Adipocyte (in vitro differentiated cells): ENCODE data around the gene HES7.
A peak's percentile ranks its signal among the peaks of the same experiment; 100 is the strongest.

Experiments used
- DNase-seq: peaks from one replicate; pipeline ENCODE4 v3.0.0-alpha.2; 2015; ENCODE audit warnings: low read depth
- H3K27me3 ChIP-seq: replicated peaks from 2 replicates; pipeline ENCODE4 v1.7.0; 2013; ENCODE audit warnings: mild to moderate bottlenecking, low read length, moderate library complexity; ENCODE audit not compliant: control insufficient read depth, insufficient read depth
- H3K36me3 ChIP-seq: 2 replicates; pipeline ENCODE4 v1.7.0; 2013; ENCODE audit warnings: low read length, mild to moderate bottlenecking, moderate library complexity; ENCODE audit not compliant: control insufficient read depth, insufficient read depth, severe bottlenecking
- H3K4me1 ChIP-seq: 2 replicates; pipeline ENCODE4 v1.7.0; 2013; ENCODE audit warnings: mild to moderate bottlenecking, low read length, moderate library complexity; ENCODE audit not compliant: control insufficient read depth, insufficient read depth
- H3K4me3 ChIP-seq: 2 replicates; pipeline ENCODE4 v1.7.0; 2013; ENCODE audit warnings: mild to moderate bottlenecking, low read length, moderate library complexity
- H3K9ac ChIP-seq: 2 replicates; pipeline ENCODE4 v1.7.0; 2013; ENCODE audit warnings: mild to moderate bottlenecking, low read length, moderate library complexity
- H3K9me3 ChIP-seq: 2 replicates; pipeline ENCODE4 v1.7.0; 2013; ENCODE audit warnings: mild to moderate bottlenecking, low read length, moderate library complexity; ENCODE audit not compliant: control insufficient read depth

The HES7 gene

GRCh38 chr17:8153957-8154607, 30.2 kb upstream of the HES7 start:
- H3K9ac ChIP-seq: peak overlapping the region; percentile 99
- H3K4me1 ChIP-seq: peaks cover 38% of the 10 kb centered on the region
- H3K4me3 ChIP-seq: peak overlapping the region; percentile 93
- peaks cover 18% of the 10 kb centered on the region for H3K36me3 ChIP-seq
- no peaks in the 10 kb centered on the region for H3K9me3 ChIP-seq
- H3K27me3 ChIP-seq: no peaks in the 10 kb centered on the region
- peak; percentile 100 for DNase-seq

GRCh38 chr17:8153525-8153956, 29.6 kb upstream of the HES7 start:
- Histone ChIP-seq H3K36me3 (peaks cover 23% of the 10 kb centered on the region), H3K9me3 (no peaks in the 10 kb centered on the region), H3K27me3 (no peaks in the 10 kb centered on the region), H3K9ac (peak overlapping the region; percentile 97), H3K4me3 (peak overlapping the region; percentile 93), H3K4me1 (peaks cover 37% of the 10 kb centered on the region)
- peak; percentile 91 for DNase-seq

DNA sequence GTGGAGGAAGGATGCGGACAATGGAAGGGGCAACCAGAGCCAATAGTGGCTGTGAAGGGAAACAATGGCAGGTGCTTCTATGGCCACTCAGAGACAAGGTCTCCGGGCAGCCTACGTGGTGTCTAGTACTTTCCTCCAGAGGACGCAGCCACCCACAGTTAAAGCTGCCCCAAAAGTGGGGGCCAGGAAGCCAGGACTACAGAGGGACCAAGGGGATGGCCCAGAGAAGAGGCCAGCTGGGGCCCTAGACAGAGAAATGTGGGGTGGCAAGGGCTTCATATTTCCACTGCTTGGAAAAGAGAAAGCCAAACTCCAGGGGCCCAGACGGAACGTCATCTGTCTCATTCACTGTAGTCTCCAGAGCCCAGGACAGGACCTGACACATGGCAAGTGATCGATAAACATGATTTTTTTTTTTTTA, 29.1 kb upstream of the HES7 start:
- H3K36me3 ChIP-seq: peaks cover 28% of the 10 kb centered on the region
- H3K9me3 ChIP-seq: no peaks in the 10 kb centered on the region
- peaks cover 34% of the 10 kb centered on the region for H3K4me1 ChIP-seq
- peak overlapping the region; percentile 93 for H3K4me3 ChIP-seq
- no peaks in the 10 kb centered on the region for H3K27me3 ChIP-seq
- H3K9ac ChIP-seq: peak overlapping the region; percentile 97
- DNase-seq: peak; percentile 45

DNA sequence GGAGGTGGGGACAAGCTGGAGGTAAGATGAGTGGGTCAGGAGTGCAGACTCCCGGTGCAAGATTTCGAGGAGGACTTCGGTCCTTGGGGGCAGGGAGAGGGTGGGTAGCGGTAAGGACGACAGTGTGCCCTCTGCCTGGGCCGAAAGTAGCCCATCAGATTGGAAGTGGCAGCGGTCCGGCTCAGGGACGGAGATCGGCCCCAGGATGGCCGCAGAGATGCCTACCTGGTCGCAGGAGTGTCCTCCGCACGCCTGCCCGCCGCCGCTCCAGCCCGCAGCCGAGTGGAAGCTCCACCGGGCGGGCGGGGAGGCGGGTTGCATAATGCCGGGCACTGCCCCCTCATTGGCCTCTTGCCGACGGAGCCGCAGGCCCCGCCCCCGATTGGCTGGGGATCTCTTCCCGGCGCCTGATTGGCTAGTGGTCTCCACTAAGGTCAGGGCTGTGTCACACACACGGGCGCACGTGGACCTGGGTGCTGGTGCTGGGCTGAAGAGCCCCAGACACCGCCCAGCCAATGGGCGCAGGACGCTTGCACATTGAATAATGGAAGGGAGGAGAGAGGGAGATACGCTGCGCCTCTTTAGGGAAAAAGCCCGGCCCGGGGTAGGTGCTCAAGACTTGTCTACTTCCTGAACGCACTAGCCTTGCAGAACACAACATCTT, 28.3 kb upstream of the HES7 start, which contains the start of gene PER1:
PER1 (minus strand) TSS at position 293 of the 664 bp plus-strand sequence. CDS start 1,698 bp downstream, outside the sequence.
- Histone ChIP-seq H3K9me3 (no peaks in the 10 kb centered on the region), H3K27me3 (no peaks in the 10 kb centered on the region), H3K36me3 (peaks cover 36% of the 10 kb centered on the region), H3K4me1 (peaks cover 34% of the 10 kb centered on the region), H3K9ac (peak within 1 kb of the TSS; percentile 97), H3K4me3 (peak within 1 kb of the TSS; percentile 93)
- peak; percentile 97 for DNase-seq

DNA sequence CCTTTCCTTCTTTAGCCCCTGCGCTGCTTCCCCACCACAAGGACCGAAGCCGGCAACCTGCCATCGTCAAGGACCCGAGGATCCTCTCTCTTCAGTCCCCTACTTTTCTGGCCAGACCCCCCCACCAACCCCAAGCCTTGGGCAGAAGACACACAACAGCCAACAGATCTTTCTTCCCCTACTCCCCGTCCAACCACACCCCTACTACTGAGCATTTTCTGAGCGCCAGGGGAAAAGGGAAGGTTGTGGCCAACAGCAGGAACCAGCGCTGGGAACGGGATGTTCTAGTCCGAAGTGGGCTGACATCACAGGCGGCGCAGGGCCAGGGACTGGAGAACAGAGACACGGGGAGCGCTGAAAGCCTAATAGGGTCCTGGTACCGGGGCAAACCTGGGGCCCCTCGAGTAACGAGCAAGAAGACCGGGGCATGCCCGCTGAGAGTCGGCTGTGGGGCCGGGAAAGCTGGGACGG, 27.8 kb upstream of the HES7 start:
- peak; percentile 90 for DNase-seq

DNA sequence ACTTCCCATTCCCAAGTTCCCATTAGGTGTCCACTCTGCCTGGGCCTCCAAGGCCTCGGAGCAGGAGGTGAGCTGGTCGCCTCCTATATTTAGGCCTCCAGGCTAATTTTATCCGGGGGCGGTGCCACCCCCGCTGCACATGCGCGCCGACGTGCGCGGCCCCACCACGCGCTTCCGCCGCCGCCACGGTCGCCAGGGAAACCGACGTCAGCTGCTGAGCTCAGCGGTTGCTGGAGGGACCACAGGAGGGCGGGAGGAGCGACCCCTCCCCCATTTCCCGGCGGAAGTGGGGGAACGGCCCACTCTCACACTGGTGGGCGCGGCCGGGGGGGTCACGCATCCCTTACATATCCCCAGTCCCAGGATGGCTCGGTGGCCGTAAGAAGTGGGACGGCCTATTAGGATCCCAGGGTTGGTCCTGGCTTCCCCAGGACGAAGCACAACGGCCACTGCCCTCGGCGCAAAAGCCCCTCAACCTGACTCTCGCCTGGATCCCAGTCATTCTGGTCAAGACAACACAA, 27.3 kb upstream of the HES7 start:
- H3K9me3 ChIP-seq: no peaks in the 10 kb centered on the region
- H3K4me1 ChIP-seq: peaks cover 29% of the 10 kb centered on the region
- no peaks in the 10 kb centered on the region for H3K27me3 ChIP-seq
- H3K9ac ChIP-seq: peak overlapping the region; percentile 97
- peak overlapping the region; percentile 93 for H3K4me3 ChIP-seq
- H3K36me3 ChIP-seq: peaks cover 47% of the 10 kb centered on the region
- peak; percentile 93 for DNase-seq

More for the DNA sequence above, 27.8 kb upstream of the HES7 start:
- Histone ChIP-seq H3K9ac (peak overlapping the region; percentile 97), H3K36me3 (peaks cover 42% of the 10 kb centered on the region), H3K4me3 (peak overlapping the region; percentile 93), H3K27me3 (no peaks in the 10 kb centered on the region), H3K4me1 (peaks cover 29% of the 10 kb centered on the region), H3K9me3 (no peaks in the 10 kb centered on the region)

GRCh38 chr17:8150194-8151119, 26.6 kb upstream of the HES7 start:
- peaks cover 29% of the 10 kb centered on the region for H3K4me1 ChIP-seq
- H3K36me3 ChIP-seq: peaks cover 54% of the 10 kb centered on the region
- H3K27me3 ChIP-seq: no peaks in the 10 kb centered on the region
- peak overlapping the region; percentile 93 for H3K4me3 ChIP-seq
- DNase-seq: no peak
- peak overlapping the region; percentile 97 for H3K9ac ChIP-seq
- H3K9me3 ChIP-seq: no peaks in the 10 kb centered on the region

DNA sequence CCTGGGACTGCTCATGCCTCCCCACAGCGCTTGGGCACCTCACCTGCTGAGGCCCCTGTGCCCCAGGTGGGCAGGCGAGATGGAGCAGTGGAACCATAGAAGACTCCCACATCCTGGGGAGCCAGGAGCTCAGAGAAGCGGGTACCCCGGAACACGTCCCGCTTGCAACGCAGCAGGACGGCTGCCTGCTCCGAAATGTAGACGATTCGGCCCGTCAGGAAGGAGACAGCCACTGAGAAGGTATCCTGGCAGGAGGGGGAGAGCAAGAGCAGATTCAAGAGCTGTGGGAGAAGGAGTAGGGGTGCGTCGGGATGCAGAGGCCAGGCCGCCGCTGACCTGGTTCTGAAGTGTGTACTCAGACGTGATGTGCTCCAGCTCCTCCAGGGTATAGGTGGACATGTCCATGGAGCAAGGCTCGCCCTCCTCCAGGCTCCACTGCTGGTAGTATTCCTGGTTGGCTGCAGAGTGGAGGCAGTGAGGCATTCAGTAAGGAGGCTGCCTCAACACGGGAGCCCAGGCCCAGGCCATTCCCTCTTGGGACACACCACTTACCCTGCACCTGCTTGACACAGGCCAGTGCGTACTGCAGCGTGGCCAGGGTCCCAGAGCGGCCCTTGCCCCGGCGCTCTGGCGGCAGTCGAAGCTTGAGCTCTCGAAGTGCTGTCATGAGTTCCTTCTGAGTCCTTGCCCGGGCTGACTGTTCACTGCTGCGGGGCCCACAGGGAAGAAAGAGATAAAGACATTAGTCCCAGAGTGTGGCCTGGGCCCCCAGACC, 25.7 kb upstream of the HES7 start:
- Histone ChIP-seq H3K9ac (peak overlapping the region; percentile 97), H3K9me3 (no peaks in the 10 kb centered on the region), H3K36me3 (peaks cover 63% of the 10 kb centered on the region), H3K27me3 (no peaks in the 10 kb centered on the region), H3K4me3 (no peak overlapping the region), H3K4me1 (peaks cover 29% of the 10 kb centered on the region)
- DNase-seq: no peak

- no peak for DNase-seq
- Histone ChIP-seq H3K4me3 (no peak overlapping the region), H3K9ac (peak overlapping the region; percentile 41), H3K27me3 (no peaks in the 10 kb centered on the region), H3K4me1 (peaks cover 25% of the 10 kb centered on the region), H3K9me3 (no peaks in the 10 kb centered on the region), H3K36me3 (peaks cover 73% of the 10 kb centered on the region)
These were observed 24.7 kb upstream of the HES7 start for GRCh38 chr17:8148560-8148959.

DNA sequence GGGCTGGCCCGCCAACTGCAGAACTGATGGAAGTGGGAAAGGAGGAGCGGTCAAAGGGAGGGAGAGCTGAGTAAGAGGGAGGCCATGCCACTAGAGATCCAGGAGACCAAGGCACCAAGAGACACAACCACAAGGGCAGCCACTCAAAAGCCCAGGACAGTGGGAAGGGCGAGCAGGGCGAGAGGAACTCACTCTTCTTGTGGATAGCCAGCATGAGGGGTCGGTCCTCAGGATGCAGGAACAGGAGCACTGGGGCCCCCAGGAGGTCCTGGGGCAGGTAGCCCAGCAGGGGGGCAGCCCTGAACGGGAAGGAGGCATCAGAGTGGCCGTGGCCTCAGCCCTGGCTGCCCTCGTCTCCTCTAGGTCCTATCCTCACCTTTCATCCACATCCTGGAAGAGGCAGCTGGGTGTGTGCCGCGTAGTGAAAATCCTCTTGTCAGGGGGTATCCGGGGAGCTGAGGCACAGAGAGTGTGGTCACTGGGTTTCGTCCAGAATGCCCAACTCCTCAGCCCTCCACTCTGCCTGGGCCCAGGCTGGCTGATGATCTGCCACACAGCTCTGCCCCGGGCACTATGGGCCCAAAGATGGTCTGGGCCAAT, 24.0 kb upstream of the HES7 start:
- Histone ChIP-seq H3K9ac (peak overlapping the region; percentile 41), H3K9me3 (no peaks in the 10 kb centered on the region), H3K4me3 (no peak overlapping the region), H3K4me1 (peaks cover 18% of the 10 kb centered on the region), H3K36me3 (peaks cover 79% of the 10 kb centered on the region), H3K27me3 (no peaks in the 10 kb centered on the region)
- DNase-seq: no peak
